ENCODE measurements around the gene MAN1C1. TPM values are rescaled to one million over a fixed set of nuclear protein-coding genes. Genes with fewer than 3 reads are reported as not detected.
"Not testable (repeated sequence)": the region's sequence is repeated elsewhere in the genome, so short reads cannot be mapped to it uniquely, and the experiment has no call there.

MAN1C1 gene
- total and polyA plus RNA-seq, 2 donors (not counting 3 experiments of a cell fraction or from before 2014, with no cell fraction given): 1.5 to 4.0 TPM

DNA sequence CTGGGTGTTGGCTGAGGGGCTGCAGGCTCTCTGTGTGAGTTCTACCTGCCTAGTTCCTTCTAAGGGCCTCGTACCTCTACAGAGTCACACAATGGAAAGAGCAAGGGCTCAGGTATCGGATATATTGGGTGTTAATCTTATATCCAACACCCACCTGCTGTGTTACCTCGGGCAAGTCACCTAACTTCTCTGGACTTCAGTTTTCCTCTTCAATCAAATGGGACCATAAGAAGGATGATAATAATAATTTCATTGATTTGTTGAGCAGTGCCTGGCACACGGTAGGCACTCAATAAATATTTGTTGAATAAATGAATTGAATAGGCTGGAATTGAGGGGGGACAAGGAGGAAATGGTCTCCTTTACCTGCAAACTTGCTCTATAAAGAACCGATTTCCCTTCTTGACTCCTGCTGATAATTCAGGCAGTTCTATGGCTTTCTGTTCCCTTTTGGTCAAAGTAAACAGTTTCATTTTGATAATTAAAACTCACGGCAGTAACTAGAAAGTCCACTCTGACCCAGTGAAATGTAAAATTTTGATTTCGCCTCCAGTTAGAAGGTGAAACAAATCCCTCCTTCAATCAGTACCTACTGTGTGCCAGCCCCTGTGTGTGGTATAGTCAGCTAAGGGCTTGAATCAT lies 16.5 kb upstream of the MAN1C1 start:
- no peak for DNase-seq (ENCODE audit: low read depth, low spot score)
- no peak overlapping the region for H3K4me3 ChIP-seq (replicated peaks in 1 of 3; ENCODE audit: insufficient read depth in 1 of 3, low read depth in 1 of 3, low read length in 3 of 3)
- H3K27ac ChIP-seq (ENCODE audit: insufficient read depth, low read depth, low read length): no peak overlapping the region
- H3K27me3 ChIP-seq (ENCODE audit: control insufficient read depth in 2 of 2, insufficient read depth in 2 of 2, low read length in 2 of 2): peaks cover 0 to 5% of the 10 kb centered on the region in 2 experiments
- BruUV-seq (replicated peaks): no TSS peak
- no peaks in the 10 kb centered on the region for H3K9me1 ChIP-seq (replicated peaks; ENCODE audit: control insufficient read depth, extremely low read depth, insufficient read depth, low read length)
- H2AFZ ChIP-seq (ENCODE audit: low read depth, low read length): no peak overlapping the region
- H3K79me2 ChIP-seq (ENCODE audit: control insufficient read depth, insufficient read depth, low read length): no peaks in the 10 kb centered on the region
- intact Hi-C loops (cut with micrococcal nuclease) (no loop called here), dilution Hi-C loops (cut with MboI; ENCODE audit: extremely low pct_ligation_motif_present, low sequenced_read_pairs) (no loop called here)
- FAIRE-seq: no peak
- H3K9me3 ChIP-seq (replicated peaks; ENCODE audit: control insufficient read depth, insufficient read depth, low read length): no peaks in the 10 kb centered on the region
- CTCF ChIA-PET: interaction anchor here (4.0 kb wide), 1 partner anchor 8 kb away, joined by 15 read pairs; no protein-coding TSS in a partner anchor
- no peak overlapping the region for H3K4me2 ChIP-seq (ENCODE audit: insufficient read depth, low read length)
- TF ChIP-seq POLR2A (IDR thresholded peaks at IDR 0.05; ENCODE audit: low read depth, low read length) (no peak), POLR2AphosphoS5 (IDR thresholded peaks at IDR 0.05; ENCODE audit: insufficient read depth, low read depth, low read length) (no peak), GATA2 (IDR thresholded peaks at IDR 0.05; ENCODE audit: insufficient read depth, insufficient read length, low read depth, low read length) (no peak), EZH2 (IDR thresholded peaks at IDR 0.05; ENCODE audit: borderline replicate concordance, low read depth, low read length, severe bottlenecking) (no peak), MYC (IDR thresholded peaks at IDR 0.05; ENCODE audit: low read depth, low read length) (no peak), JUN (IDR thresholded peaks at IDR 0.05; ENCODE audit: borderline replicate concordance, insufficient read depth, insufficient read length, low read depth) (no peak), FOS (IDR thresholded peaks at IDR 0.05; ENCODE audit: borderline replicate concordance, insufficient read depth, low read length) (no peak)
- TF ChIP-seq, protein P1, sequence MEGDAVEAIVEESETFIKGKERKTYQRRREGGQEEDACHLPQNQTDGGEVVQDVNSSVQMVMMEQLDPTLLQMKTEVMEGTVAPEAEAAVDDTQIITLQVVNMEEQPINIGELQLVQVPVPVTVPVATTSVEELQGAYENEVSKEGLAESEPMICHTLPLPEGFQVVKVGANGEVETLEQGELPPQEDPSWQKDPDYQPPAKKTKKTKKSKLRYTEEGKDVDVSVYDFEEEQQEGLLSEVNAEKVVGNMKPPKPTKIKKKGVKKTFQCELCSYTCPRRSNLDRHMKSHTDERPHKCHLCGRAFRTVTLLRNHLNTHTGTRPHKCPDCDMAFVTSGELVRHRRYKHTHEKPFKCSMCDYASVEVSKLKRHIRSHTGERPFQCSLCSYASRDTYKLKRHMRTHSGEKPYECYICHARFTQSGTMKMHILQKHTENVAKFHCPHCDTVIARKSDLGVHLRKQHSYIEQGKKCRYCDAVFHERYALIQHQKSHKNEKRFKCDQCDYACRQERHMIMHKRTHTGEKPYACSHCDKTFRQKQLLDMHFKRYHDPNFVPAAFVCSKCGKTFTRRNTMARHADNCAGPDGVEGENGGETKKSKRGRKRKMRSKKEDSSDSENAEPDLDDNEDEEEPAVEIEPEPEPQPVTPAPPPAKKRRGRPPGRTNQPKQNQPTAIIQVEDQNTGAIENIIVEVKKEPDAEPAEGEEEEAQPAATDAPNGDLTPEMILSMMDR (IDR thresholded peaks at IDR 0.05; ENCODE audit: extremely low read depth in 1 of 2, insufficient read depth in 1 of 2, low read depth in 1 of 2, low read length in 2 of 2): no peak
- TF ChIP-seq, protein P2, sequence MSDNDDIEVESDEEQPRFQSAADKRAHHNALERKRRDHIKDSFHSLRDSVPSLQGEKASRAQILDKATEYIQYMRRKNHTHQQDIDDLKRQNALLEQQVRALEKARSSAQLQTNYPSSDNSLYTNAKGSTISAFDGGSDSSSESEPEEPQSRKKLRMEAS (IDR thresholded peaks at IDR 0.05; ENCODE audit: insufficient read depth, insufficient read length): no peak
- no peaks in the 10 kb centered on the region for H3K4me1 ChIP-seq (ENCODE audit: control insufficient read depth, extremely low read depth, insufficient read depth, low read length)
- no peaks in the 10 kb centered on the region for H4K20me1 ChIP-seq (replicated peaks; ENCODE audit: control insufficient read depth, extremely low read depth, insufficient read depth, low read length)
- H3K36me3 ChIP-seq (ENCODE audit: control insufficient read depth in 2 of 2, extremely low read depth in 1 of 2, insufficient read depth in 2 of 2, low read length in 2 of 2): no peaks in the 10 kb centered on the region
- POLR2A ChIA-PET: no interaction called here
- H3K9ac ChIP-seq (replicated peaks; ENCODE audit: extremely low read depth, insufficient read depth, low read length): no peak overlapping the region

DNA sequence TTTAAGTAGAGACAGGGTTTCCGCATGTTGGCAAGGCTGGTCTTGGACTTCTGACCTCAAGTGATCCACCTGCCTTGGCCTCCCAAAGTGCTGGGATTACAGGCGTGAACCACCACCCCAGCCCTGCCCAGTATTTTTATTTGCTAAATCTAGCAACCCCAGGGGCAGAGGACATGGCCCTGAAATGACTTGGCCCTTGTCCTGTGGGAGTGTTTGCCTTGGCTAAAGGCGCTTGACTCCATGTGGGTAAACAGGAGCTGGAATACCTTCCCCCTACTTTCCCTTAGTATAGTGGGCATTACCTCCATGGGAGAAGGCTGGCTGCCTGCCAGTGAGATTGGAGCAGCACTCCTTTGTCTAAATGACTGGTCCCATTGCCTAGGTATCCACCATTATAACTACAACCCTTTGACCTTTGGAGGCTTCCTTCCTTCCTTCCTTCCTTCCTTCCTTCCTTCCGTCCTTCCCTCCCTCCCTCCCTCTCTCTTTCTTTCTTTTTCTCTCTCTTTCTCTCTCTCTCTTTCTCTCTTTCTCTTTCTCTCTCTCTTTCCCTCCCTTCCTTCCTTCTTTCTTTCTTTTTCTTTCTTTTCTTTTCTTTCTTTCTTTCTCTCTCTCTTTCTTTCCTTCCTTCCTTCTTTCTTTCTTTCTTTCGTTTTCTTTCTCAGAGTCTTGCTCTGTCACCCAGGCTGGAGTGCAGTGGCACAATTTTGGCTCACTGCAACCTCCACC lies 15.5 kb upstream of the MAN1C1 start:
- H3K4me3 ChIP-seq (replicated peaks in 1 of 3; ENCODE audit: insufficient read depth in 1 of 3, low read depth in 1 of 3, low read length in 3 of 3); H3K9ac ChIP-seq (replicated peaks; ENCODE audit: extremely low read depth, insufficient read depth, low read length); intact Hi-C loops (cut with micrococcal nuclease); H3K36me3 ChIP-seq (ENCODE audit: control insufficient read depth in 2 of 2, extremely low read depth in 1 of 2, insufficient read depth in 2 of 2, low read length in 2 of 2); H4K20me1 ChIP-seq (replicated peaks; ENCODE audit: control insufficient read depth, extremely low read depth, insufficient read depth, low read length); H3K79me2 ChIP-seq (ENCODE audit: control insufficient read depth, insufficient read depth, low read length); FAIRE-seq; BruUV-seq (replicated peaks); H2AFZ ChIP-seq (ENCODE audit: low read depth, low read length); H3K27me3 ChIP-seq (ENCODE audit: control insufficient read depth in 2 of 2, insufficient read depth in 2 of 2, low read length in 2 of 2); H3K9me3 ChIP-seq (replicated peaks; ENCODE audit: control insufficient read depth, insufficient read depth, low read length); DNase-seq (ENCODE audit: low read depth, low spot score); H3K4me2 ChIP-seq (ENCODE audit: insufficient read depth, low read length); H3K4me1 ChIP-seq (ENCODE audit: control insufficient read depth, extremely low read depth, insufficient read depth, low read length); POLR2A ChIA-PET; CTCF ChIA-PET; dilution Hi-C loops (cut with MboI; ENCODE audit: extremely low pct_ligation_motif_present, low sequenced_read_pairs); H3K27ac ChIP-seq (ENCODE audit: insufficient read depth, low read depth, low read length); H3K9me1 ChIP-seq (replicated peaks; ENCODE audit: control insufficient read depth, extremely low read depth, insufficient read depth, low read length): not testable (repeated sequence)

All from endothelial cell of umbilical vein (primary cell).